ENCODE measurements around the gene RBM34. TPM values are rescaled to one million over a fixed set of nuclear protein-coding genes. Genes with fewer than 3 reads are reported as not detected.

The RBM34 gene
- 60.5 to 83.1 TPM (median 71.1 TPM) in 5 replicates for total RNA-seq (2022; extraction: Qiagen RNA extraction; ENCODE audit: low read depth)

GRCh38 chr1:235160957-235161684 lies at the start of gene RBM34:
TSS of gene RBM34 (minus strand) at chr1:235161250. CDS start at chr1:235161226, 24 bp downstream.

GRCh38 chr1:235128456-235129328 lies 32.4 kb downstream of the RBM34 start, which contains the start of gene TOMM20:
TSS of gene TOMM20 (minus strand) at chr1:235128837. CDS start at chr1:235128715, 122 bp downstream.

Other genes with a start within 250 kb of the RBM34 start
- 109 to 129 TPM (median 125 TPM) in 5 replicates for gene TOMM20, start 32.4 kb downstream of the RBM34 start, total RNA-seq (2022; extraction: Qiagen RNA extraction; ENCODE audit: low read depth)
- gene ARID4B, start 166.9 kb upstream of the RBM34 start, total RNA-seq (2022; extraction: Qiagen RNA extraction; ENCODE audit: low read depth): 13.7 to 22.2 TPM (median 19.3 TPM) in 5 replicates
- 18.3 to 25.4 TPM (median 21.8 TPM) in 5 replicates for gene GGPS1, start 167.3 kb upstream of the RBM34 start, total RNA-seq (2022; extraction: Qiagen RNA extraction; ENCODE audit: low read depth)
- gene TBCE, start 206.2 kb upstream of the RBM34 start, total RNA-seq (2022; extraction: Qiagen RNA extraction; ENCODE audit: low read depth): 41.0 to 50.6 TPM (median 46.5 TPM) in 5 replicates